GM20000 (cell line): ENCODE results near the gene USP35.

Source experiments
- DNase-seq: peaks from one replicate; pipeline ENCODE4 v3.0.0; 2012; ENCODE audit warnings: low spot score
- TF ChIP-seq, protein P1 (sequence below): IDR thresholded peaks from 2 replicates; pipeline ENCODE4 v1.5.1; 2012; ENCODE audit warnings: mild to moderate bottlenecking, control low read depth; ENCODE audit errors: extremely low read depth, missing control alignments

Gene USP35

GRCh38 chr11:78212586-78213371 lies 24.1 kb downstream of the USP35 start:
- TF ChIP-seq, protein P1, sequence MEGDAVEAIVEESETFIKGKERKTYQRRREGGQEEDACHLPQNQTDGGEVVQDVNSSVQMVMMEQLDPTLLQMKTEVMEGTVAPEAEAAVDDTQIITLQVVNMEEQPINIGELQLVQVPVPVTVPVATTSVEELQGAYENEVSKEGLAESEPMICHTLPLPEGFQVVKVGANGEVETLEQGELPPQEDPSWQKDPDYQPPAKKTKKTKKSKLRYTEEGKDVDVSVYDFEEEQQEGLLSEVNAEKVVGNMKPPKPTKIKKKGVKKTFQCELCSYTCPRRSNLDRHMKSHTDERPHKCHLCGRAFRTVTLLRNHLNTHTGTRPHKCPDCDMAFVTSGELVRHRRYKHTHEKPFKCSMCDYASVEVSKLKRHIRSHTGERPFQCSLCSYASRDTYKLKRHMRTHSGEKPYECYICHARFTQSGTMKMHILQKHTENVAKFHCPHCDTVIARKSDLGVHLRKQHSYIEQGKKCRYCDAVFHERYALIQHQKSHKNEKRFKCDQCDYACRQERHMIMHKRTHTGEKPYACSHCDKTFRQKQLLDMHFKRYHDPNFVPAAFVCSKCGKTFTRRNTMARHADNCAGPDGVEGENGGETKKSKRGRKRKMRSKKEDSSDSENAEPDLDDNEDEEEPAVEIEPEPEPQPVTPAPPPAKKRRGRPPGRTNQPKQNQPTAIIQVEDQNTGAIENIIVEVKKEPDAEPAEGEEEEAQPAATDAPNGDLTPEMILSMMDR, result no peak
- no peak for DNase-seq

DNA sequence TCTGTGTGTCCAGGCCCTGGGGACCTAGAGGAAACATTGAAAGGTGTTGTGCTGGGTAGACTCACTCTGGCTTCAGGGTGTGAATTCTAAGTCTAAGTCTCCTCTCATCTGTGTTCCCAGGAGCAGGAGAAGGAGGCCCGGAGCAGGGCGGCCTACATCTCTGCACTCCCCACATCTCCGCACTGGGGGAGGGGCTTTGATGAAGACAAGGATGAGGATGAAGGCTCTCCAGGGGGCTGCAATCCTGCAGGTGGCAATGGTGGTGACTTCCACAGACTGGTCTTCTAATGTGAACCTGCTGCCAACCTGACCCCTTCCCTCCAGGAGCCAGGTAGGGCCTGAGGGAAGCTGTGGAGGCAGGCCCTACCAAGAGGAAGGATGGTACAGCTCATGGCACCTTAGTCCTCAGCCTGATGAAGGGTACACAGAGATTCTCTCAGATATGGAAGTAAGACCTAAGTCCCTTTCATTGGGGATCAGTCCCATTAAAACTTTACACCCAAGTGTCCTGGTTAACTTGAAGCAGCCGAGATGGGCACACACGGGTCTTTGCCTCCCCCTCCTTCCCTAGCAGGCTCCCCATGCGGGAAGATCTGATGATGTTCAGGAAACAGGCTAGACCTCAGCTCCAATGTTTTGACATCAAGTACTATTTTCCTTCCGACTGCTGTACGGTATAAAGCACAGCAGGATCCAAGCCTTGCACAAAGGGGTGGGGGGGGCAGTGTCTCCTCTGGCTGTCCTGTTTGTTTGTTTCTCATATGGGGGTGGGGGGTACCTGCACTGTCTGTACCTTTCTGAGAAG lies 25.0 kb downstream of the USP35 start:
- DNase-seq, result no peak
- TF ChIP-seq, protein P1, result no peak

- DNase-seq, result no peak
- TF ChIP-seq, protein P1, result no peak
Observed at GRCh38 chr11:78214331-78215194, 25.8 kb downstream of the USP35 start.

- TF ChIP-seq, protein P1, result no peak
- DNase-seq, result no peak
Observed at GRCh38 chr11:78216021-78216420, 27.3 kb downstream of the USP35 start.

DNA sequence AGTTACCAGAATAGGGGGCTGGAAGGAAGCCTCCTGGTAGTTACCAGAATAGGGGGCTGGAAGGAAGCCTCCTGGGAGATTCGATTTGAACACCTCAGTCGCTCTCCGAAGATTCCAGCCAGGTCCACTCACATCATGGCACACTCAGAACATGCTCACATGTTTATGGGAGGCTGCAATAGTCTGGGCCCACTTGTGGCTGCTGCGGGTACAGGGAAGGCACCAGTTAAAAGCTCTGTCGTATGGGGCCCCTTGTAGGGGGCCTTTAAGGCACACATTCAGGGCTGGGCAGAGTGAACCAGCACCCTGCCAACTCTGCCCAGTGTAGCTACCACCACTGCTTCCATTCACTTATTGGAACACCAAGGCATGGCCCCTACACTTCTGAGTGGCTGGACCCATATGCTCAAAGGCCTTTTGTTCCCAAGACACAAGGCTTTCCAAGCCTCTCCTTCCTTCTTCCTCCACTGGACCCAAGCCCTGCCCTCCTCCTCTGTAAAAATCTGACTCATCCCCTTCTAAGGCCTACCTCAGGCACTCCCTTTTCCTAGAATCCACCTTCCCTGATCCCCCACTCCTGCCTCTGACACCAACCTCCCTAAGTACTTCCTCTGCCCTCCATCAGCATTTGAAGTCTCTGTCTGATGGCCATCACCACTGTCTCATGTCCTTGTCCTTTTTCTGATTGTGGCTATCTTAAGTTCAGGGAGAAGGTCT lies 28.0 kb downstream of the USP35 start:
- TF ChIP-seq, protein P1, result no peak
- DNase-seq, result no peak

- TF ChIP-seq, protein P1, result no peak
- DNase-seq, result no peak
Observed at GRCh38 chr11:78217650-78218541, 29.2 kb downstream of the USP35 start.
